Stimulated activated CD8-positive, alpha-beta memory T cell treated with anti-CD3 and anti-CD28 coated beads, Interleukin-4, amount 100 ng/mL, for 48 hours (primary cell): ENCODE data around the gene ENGASE.
"Not testable (repeated sequence)": the region's sequence is repeated elsewhere in the genome, so short reads cannot be mapped to it uniquely, and the experiment has no call there.

Source experiments
- DNase-seq: peaks from one replicate; pipeline ENCODE4 v3.0.0-alpha.2; 2020

Gene ENGASE, protein sequence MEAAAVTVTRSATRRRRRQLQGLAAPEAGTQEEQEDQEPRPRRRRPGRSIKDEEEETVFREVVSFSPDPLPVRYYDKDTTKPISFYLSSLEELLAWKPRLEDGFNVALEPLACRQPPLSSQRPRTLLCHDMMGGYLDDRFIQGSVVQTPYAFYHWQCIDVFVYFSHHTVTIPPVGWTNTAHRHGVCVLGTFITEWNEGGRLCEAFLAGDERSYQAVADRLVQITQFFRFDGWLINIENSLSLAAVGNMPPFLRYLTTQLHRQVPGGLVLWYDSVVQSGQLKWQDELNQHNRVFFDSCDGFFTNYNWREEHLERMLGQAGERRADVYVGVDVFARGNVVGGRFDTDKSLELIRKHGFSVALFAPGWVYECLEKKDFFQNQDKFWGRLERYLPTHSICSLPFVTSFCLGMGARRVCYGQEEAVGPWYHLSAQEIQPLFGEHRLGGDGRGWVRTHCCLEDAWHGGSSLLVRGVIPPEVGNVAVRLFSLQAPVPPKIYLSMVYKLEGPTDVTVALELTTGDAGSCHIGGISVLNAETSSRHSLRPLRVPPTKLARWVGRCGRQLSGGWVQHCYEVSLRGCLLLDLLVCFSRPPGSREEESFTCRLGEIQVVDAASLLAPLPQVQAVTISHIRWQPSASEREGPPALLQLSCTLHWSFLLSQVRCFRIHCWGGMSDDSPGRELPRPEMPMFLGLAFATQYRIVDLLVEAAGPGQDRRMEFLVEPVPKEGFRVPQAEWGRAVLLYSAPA

DNA sequence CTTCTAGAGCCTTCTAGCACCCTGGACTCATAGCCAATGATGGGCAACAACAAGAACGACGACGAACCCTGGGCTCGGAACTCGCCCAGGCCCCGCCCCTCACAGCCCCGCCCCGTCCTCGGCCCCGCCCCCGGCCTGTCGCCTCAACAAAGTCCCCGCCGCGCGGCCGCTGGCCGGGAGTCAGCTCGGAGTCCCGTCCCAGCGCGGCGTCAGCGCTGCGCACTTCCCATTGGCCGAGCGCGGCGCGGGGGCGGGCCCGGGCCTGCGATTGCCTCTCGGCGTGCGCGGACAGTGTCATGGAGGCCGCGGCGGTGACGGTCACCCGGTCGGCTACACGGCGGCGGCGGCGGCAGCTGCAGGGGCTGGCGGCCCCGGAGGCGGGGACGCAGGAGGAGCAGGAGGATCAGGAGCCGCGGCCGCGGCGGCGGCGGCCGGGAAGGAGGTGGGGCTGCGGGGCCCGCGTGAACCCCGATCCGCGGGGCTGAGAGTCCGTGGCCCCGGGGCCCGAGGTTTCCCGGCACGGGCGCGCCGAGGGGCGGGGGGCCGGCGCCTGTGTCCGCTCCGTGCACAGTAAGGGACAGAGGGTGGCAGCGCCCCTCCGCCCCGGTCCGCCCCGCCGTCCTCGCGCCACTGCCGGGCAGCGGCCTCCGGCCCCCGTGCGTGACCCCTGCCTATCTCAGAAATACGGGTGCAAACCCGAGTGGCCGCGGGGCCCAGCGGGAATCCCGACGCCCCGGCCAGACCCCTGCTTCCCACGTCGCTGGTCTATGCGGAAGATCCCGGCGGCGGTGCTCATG lies at the start of gene ENGASE:
TSS of gene ENGASE (plus strand) at position 176 of the 797 bp plus-strand sequence. CDS start at position 297, 121 bp downstream.
- peak; percentile 93 for DNase-seq

DNA sequence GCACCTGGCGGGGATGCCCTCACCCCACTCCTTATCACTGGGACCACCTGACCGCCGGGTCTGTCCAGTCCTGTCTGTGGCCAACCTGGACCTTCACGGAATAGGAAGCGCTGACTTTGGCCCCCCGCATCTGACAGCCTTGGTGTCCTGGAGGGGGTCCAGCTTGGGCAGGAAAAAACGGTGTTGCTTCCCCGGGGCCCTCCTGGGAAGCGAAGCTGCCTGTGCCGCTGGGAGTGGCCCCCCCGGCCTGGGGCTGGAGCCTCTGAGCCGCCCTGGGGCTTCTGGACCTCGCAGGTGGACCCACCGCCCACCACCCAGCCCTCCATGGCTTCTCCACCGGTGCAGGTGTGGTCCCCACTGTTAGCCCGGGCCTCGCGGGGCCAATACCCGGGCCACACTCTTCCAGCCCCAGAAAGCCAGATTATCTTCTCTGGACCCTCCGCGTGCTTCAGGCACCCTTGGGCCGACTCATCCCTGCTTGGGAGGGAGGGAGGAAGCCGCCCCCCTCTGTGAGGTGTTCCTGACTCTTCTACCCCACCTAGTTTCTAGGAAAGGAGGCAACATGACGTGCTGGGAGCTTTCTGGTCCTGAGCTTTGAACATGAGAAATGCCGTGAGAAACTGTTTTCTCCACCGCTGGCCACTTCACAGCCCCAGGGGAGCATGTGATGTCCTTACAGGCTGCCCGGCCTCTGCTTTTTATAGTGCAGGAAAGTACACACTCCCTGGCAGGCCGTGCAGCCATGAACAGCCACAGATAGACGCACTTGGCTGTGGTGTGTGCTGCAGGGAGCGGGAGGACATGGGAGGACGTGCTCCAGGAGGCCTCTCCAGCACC lies 49.5 kb upstream of the ENGASE start:
- no peak for DNase-seq

DNA sequence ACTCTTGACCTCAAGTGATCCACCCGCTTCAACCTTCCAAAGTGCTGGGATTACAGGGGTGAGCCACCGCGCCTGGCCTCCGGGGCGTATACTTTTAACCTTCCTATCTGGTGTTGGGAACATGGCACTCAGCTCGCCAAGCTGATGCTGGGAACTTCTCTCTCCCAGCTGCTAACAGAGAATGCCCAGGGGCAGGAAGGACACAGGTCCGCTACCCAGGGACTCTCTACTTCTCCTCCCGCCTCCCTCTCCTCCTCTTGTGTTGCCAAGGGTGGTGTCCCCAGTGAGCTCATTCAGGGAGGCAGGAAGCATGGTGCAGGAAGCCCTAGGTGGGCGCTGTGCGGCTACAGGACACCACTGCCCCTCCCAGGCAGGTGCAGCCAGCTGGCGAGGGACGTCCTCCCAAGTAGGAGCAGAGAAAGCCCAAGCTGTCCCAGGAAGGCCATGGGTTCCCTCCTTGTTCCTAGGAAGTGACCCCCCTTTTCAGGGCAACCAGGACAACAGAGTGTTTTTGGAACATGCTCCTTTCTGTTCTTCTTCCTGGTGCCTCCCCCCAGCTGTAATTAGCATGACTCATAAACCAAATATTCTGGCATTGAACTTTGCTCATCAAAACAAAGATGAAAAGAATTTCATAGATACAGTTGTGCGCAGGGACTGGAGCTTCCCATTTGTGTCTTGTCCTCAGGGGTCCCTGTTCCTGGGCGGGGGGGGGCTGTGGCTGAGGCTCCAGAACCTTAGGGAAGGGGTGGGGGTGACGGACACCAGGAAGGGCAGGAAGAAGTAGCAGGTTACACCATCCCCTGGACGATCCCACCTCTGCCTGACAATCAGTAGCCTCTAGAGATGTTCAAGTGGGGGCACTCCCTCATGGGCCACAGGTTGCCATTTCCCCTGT lies 48.0 kb upstream of the ENGASE start:
- DNase-seq = no peak

DNA sequence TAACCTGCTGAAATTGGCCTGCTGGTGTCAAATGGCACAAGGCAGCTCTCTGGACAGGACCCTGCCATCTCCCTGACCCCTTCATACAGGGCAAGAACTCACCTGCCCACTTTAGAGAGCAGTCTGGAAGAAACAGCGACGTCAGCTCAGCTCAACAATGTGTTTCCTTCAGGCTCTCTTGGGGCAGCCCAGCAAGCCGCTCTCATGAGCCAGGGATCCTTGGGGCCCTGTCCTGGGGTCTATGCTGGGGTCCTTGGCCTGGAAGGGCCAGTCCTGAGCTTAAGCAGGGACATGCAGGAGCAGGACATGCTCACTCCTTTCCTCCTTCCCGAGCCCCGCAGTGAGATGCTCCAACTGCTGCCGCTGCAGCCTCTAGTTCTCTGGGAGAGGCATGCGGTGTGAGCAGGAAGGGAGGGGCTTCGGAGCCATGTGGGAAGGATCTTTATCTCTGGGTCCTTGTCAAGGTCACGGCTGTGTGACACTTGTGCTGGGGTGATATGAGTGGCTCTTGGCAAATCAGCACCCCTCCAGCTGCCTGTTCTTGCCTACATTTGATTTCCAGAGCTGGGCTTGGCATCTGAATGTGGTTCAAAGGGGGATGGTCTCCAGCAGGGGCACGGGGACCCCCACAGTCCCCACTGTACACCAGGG lies 47.2 kb upstream of the ENGASE start:
- no peak for DNase-seq

DNA sequence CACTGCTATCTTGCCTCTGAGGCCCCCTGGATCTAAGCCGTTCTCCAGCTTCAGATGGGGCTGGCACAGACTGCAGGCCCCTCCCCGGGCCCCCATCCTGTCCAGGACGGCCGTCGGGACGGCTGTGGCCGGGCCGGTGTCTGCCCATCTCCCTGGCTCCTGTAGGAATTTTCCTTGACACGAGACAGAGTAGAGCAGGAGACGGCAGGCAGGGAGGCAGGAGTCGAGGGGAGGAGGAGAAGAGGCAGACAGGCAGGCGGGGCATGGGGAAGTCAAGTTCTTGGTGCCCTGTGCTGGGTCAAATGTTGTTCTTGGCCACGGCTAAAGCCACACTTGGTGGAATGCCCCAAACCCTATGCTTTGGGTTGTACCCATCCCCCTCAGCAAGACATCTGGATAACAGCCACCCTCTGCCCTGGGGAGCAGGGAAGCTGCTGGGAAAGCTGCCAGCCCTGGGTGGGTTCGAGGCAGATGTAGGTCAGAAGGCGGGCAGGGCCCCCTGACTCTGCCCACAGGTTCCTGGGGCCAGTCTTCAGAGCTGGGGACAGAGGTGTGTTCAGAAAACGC lies 46.6 kb upstream of the ENGASE start:
- DNase-seq = no peak

DNA sequence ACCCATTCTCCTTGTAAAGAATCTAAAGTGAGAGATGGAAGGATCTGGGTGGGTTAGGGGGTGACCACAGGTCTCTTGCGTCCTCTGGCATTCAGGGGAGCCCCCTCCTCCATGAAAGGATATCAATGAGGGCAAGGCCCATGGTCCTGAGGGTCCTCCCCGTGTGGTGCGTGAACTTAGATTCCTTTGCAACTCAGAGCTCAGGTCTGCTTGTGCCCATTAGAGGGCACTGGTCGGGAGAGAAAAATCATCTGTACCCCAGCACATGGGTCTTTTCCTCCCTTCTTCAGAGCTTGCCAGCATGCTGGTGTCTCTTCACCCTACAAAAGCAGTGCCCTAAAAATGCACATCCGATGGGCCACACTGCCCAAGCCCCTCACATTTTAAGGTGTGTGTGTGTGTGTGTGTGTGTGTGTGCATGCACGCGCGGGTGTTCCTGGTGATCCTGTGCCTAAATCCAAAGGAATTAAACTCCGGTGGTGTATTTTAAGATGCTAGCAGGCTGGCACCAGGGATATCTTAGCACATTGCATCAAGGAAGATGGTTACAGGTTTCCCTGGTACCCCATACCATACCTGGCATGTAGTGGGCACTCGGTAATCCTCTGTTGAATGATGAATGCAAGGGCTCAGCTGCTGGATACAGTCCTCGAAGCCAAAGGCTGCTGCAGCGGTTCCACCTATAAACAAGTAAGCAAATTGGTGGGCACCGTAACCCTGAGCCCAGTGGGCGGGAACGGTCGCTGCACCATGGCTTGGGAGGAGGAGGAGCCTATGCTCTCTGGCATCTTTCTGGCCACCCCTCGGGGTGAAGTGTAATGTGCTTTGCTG lies 45.9 kb upstream of the ENGASE start:
- DNase-seq = no peak

DNA sequence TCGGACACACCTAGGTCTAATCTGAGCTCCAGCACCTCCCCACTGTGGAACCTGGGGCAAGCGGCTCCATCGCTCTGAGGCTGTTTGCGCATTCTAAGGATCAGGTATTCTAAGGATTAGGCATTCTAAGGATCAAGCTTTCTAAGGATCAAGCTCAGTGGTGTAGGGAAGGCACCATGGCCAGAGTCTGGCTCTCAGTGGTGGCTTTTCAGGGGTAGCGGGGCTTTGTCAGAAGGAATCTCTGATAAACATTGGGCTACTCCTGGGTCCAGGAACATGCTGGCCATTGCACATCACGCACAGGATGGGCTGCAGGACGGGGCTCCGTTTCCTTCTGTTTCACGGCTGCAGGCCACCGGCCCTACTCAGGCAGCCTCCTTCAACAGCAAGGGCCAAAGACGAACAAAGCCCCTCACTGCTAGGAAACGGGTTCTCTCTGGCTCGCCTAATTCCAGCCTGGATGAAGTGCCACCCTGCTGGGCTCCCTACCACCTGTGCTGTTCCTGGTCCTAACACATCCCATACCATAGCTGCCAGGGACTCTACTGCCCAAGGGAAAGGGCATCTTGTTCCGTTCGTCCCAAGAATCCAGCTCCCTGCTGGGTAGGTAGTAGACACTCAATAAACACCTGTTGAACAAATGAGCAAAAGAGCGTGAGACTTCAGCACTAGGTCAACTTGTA lies 45.2 kb upstream of the ENGASE start:
- no peak for DNase-seq

DNA sequence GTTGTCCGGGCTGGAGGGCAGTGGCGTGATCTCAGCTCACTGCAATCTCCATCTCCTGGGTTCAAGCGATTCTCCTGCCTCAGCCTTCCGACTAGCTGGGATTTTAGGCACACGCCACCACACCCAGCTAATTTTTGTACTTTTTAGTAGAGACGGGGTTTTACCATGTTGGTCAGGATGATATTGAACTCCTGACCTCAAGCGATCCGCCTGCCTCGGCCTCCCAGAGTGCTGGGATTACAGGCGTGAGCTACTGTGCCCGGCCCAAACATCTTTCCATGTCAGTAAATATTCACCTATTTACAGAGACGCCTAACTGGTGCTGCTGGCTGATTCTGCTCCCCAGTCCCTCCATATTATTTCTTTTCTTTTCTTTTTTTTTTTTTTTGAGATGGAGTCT lies 44.0 kb upstream of the ENGASE start:
- DNase-seq = not testable (repeated sequence)

DNA sequence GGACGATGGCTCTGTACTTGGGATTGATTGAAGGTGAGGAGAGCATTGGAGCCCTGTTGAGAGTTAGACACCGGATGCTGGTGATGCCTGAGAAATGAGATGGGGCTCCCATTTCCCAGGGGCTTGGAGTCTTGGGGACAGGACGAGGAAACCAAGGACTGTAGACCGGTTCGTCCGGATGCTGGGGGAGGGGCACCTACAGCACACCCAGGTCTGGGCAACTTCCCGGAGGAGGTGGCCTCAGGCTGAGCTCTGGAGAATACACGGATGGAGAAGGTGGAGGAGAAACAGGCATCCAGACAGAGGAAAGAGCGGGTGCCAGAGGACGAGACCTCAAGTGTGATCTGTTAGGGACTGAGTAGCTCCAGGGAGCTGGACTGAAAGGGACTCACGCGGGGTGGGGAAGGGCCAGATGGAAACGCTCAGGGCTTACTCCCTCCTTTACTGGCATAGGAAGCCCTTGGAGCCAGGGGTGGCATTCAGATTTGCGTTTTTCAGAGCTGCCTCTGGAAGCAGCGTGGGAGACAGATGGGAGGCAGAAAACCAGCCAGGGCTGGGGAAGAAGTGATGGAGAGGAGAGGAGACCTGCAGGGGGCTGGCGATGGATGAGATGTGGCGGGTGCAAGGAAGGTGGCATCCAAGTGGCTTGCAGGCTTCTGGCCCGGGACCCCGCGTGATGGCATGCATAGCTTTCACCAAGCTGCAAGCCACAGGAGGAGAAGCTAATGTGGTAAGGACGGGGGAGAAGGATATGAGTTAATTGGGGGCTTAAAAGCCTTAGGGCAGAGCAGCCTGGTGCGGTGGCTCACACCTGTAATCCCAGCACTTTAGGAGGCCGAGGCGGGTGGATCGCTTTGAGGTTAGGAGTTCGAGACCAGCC lies 42.4 kb upstream of the ENGASE start:
- DNase-seq = no peak

DNA sequence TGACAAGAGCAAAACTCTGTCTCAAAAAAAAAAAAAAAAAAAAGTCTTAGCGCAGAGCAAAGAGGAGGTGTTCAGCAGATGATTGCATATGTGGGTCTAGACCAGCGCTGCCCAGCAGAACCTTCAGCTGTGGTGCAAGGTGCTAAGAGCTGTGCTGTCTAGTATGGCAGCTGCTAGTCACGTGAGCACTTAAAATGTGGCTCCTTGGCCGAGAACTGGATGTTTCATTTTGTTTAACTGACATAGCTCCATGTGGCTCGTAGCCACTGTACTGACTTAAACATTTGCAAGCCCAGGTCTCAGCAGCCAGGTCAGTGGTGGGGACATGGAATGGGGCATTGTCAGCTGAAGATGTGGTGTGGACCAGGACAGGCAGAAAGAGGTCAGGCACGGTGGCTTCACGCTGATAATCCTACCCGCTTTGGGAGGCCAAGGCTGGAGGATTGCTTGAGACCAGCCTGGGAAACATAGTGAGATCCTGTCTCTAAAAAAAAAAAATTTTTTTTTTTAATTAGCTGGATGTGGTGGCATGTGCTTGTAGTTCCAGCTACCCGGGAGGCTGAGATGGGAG lies 41.5 kb upstream of the ENGASE start:
- no peak for DNase-seq

DNA sequence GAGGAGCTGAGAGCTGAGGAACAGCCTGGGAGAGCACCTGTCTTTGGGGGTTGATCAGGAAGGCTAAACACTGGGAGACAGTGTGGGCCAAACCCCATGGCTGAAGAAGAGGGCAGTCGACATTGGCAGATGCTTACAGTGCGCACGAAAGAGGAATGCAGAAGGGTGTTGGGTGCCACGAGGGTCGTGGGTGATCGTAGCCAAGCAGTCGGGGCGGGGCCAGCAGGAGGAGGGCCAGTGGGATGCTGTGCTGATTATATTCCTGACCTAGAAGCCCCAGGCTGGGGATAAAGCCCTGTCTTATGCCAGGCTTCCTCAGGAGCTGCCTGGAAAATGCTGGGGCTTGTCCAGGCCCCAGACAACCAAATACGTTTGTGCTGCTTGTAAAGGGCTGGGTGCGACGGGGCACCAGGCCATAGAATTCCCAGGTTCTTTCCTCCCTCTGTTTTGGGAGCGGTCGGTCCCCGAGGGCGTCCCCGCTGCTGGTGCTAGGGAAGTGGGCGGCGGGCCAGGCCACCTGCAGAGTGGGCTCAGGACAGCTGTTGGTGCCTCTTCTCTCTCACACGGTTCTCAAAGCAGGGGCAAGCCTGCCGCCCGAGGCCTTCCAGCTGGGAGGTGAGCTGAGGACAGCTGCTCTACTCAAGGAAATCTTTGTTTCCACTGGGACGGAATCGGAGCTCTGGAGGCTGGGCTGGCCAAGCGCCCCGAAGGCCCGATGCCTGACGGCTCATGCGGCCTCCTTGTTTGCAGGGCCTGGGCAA lies 40.7 kb upstream of the ENGASE start:
- DNase-seq = no peak

DNA sequence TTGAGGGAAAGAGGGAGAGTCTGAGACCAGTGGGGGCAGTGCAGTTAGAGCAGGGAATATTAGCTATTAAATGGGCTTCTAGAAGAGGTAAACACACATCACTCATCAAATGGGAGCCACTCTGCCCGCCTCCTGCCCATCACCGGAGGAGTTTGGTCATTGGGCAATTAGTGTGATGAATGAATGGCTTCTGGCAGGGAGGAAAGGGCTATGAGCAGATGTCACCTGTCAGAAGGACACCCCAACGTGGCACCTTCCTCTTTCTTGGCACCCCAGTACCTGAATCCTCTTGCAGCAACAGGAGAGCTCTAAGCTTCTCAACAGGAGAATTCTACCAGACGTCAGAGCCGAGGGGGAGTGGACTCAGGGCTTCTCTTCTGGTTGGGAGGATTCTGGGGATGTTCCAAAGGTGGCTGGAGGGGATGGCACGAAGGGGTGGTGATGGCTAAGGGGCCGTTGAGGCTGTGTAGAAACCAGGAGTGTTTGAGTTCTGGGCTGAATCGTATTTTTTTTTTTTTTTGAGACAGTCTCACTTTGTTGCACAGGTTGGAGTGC lies 39.6 kb upstream of the ENGASE start:
- no peak for DNase-seq

DNA sequence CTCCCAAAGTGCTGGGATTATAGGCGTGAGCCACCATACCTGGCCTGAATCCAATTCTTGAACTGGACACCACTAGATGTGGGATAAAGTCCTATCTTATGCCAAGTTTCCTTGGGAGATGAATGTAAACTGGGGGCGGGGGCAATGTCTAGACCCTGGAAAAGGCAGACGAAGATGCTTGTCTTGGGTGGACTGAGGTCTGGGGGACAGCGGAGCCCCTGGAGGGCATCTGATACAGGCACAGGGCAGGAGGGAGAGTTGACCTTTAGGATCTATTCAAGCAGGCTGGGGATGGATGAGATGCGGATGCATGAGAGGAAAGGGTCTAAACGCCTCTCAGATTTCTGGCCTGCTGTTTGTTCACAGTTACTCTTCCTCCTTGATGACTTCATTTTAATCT lies 38.9 kb upstream of the ENGASE start:
- no peak for DNase-seq

DNA sequence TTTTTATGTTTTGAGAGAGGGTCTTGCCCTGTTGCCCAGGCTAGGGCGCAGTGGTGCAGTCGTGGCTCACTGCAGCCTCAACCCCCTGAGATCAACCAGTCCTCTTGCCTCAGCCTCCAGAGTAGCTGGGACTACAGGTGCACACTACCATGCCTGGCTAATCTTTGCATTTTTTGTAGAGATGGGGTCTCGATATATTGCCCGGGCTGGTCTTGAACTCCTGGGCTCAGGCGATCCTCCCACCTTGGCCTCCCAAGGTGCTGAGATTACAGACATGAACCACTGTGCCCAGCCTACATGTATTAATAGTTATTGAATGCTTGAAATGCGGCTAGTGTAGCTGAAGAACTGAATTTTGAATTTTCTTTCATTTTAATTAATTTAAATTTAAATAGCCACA lies 38.4 kb upstream of the ENGASE start:
- DNase-seq = no peak

DNA sequence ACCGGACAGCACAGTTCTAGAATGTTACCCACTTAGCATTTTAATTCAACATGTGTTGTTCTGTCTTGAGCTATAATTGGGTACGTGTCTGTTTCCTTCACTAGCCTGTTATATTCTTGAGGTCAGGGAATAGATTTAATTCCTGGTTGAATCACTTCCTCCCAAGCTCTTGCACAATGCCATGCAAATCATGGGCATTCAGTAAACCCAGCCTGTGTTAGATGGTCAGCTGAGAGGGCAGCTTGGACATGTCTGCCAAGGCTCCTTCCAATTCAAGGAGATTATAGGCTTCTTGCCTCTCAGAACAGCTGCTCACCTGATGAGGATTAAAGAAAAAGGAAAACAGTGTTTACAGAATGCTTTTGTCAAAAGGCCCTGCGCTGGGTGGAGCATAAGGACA lies 38.0 kb upstream of the ENGASE start:
- no peak for DNase-seq

DNA sequence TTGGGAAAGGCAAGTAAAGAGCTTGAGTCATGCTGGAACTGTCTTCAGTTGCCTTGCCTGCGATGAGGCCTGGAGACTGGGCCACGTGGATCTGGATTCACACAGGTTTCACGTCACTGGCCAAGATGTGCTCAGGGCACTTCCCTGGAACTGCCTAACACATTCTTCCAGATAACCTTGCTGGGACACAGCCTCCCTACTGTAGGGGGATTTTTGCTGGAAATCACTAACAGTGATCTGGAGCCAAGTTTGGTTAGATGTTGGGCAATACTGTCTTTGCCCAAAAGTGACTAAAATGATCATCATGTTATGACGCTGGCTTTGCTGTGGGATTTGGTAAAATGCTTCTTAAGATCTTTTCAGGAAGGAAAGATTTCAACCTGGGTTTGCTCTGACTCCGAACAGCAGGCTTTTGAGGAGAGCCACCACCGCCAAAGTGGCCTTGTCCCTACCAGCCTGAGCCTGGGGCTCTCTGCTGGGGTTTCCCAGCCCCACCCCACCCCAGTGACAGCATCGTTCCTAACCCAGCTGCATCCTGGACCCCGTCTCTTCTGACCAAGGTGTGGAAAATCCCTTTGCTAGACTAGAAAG lies 36.0 kb upstream of the ENGASE start:
- no peak for DNase-seq
